Stomach (tissue), 4 donors: Measurements from ENCODE around the gene ZNF605.

ENCODE experiments used
- POLR2A ChIP-seq, 4 donors: fragments of 450-650 bp; IDR thresholded peaks; one replicate each; pipeline ENCODE4 v1.6.1; 2016; ENCODE audit warnings: antibody characterized with exemption in 4 of 4, control low read depth in 2 of 4, mild to moderate bottlenecking in 1 of 4, moderate library complexity in 1 of 4
- TF ChIP-seq, protein P1 (sequence below), 7 experiments: fragments of 450-650 bp in 4 of 7; fragments of 200-600 bp in 3 of 7; sonication (generic) in 3 of 7; IDR thresholded peaks; one replicate each; pipeline ENCODE4 v1.5.1; 2016 to 2019; ENCODE audit warnings: antibody characterized with exemption in 7 of 7, control low read depth in 2 of 7, mild to moderate bottlenecking in 1 of 7

DNA sequence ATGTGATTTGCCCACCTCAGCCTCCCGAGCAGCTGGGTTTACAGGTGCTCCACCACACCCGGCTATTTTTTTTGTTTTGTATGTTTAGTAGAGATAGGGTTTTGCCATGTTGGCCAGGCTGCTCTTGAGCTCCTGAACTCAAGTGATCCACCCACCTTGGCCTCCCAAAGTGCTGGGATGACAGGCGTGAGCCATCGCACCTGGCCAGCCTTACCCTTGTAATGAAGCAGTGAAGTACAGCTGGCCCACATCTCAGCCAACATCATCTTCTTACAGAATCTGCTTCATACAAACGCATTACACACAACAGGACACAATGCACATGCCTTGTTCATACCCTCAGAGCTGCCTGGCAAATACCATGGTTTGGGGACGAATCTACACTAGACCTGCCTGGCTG, 37.4 kb downstream of the ZNF605 start:
- TF ChIP-seq POLR2A (IDR thresholded peaks at IDR 0.05), result no peak
- TF ChIP-seq, protein P1, sequence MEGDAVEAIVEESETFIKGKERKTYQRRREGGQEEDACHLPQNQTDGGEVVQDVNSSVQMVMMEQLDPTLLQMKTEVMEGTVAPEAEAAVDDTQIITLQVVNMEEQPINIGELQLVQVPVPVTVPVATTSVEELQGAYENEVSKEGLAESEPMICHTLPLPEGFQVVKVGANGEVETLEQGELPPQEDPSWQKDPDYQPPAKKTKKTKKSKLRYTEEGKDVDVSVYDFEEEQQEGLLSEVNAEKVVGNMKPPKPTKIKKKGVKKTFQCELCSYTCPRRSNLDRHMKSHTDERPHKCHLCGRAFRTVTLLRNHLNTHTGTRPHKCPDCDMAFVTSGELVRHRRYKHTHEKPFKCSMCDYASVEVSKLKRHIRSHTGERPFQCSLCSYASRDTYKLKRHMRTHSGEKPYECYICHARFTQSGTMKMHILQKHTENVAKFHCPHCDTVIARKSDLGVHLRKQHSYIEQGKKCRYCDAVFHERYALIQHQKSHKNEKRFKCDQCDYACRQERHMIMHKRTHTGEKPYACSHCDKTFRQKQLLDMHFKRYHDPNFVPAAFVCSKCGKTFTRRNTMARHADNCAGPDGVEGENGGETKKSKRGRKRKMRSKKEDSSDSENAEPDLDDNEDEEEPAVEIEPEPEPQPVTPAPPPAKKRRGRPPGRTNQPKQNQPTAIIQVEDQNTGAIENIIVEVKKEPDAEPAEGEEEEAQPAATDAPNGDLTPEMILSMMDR (IDR thresholded peaks at IDR 0.05), result no peak
